PC-9 (cell line): Measurements from ENCODE around the gene TRAPPC5.

Source experiments
- EZH2 ChIP-seq: fragments of 200-600 bp; sonication (generic); IDR thresholded peaks from 2 replicates; pipeline ENCODE4 v1.8.0; 2017; ENCODE audit warnings: antibody characterized with exemption, low read depth
- TF ChIP-seq, protein P1 (sequence below): fragments of 200-600 bp; sonication (generic); conservative IDR thresholded peaks from 2 replicates; pipeline ENCODE4 v1.6.1; 2017; ENCODE audit warnings: mixed run types, antibody characterized with exemption, mild to moderate bottlenecking, moderate library complexity

DNA sequence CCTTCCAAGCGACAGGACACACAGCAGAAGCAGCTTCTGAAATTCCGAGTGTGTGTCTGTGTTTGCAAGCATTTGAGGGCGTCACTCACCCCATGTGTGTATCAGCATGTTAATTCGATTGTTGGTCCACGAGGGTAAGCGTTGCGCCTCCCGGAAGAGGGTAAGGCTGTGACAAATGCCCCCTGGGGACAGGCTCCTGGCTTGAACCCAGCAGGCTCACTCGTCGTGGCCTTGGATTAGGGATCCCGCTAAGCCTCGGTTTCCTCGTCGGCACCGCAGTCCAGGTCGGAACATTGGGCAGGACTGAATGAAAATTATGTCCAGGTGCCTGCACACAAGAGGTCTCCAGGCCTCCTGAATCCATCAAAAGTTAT lies 44.3 kb upstream of the TRAPPC5 start:
- TF ChIP-seq EZH2, result no peak
- TF ChIP-seq, protein P1, sequence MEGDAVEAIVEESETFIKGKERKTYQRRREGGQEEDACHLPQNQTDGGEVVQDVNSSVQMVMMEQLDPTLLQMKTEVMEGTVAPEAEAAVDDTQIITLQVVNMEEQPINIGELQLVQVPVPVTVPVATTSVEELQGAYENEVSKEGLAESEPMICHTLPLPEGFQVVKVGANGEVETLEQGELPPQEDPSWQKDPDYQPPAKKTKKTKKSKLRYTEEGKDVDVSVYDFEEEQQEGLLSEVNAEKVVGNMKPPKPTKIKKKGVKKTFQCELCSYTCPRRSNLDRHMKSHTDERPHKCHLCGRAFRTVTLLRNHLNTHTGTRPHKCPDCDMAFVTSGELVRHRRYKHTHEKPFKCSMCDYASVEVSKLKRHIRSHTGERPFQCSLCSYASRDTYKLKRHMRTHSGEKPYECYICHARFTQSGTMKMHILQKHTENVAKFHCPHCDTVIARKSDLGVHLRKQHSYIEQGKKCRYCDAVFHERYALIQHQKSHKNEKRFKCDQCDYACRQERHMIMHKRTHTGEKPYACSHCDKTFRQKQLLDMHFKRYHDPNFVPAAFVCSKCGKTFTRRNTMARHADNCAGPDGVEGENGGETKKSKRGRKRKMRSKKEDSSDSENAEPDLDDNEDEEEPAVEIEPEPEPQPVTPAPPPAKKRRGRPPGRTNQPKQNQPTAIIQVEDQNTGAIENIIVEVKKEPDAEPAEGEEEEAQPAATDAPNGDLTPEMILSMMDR, result no peak
